Panc1 (cell line): ENCODE results near the gene TENT4B. TPM values are rescaled to one million over a fixed set of nuclear protein-coding genes. Genes with fewer than 3 reads are reported as not detected.

Experiments used
- ATAC-seq: fragments of 200-7000 bp; cut with Tn5 transposase; 2 replicates; pipeline ENCODE4 v1.9.1; 2020; ENCODE audit warnings: mild to moderate bottlenecking, moderate library complexity
- BruUV-seq: library from RNA; stranded (reverse); fragments of 400-500 nt; replicated peaks from 2 replicates; lab custom pipeline; 2021; lab: Mats Ljungman, UMichigan
- CTCF ChIA-PET: fragments of 300-600 bp; sonication (Branson Sonifier 250); formaldehyde crosslinking; loops from one replicate; lab custom pipeline; 2022; ENCODE audit warnings: antibody characterized with exemption; lab: Charles Lee
- POLR2A ChIA-PET: fragments of 300-600 bp; sonication (Branson Sonifier 250); formaldehyde crosslinking; loops from one replicate; lab custom pipeline; 2022; ENCODE audit warnings: antibody characterized with exemption; lab: Charles Lee
- DNase-seq: peaks from one replicate; pipeline ENCODE4 v3.0.0-alpha.2; 2010; ENCODE audit warnings: low read depth, low spot score
- H3K27ac ChIP-seq: 2 replicates; pipeline ENCODE4 v1.5.1; 2011; ENCODE audit warnings: mild to moderate bottlenecking, low read length, inconsistent platforms
- H3K27me3 ChIP-seq: fragments of 200-500 bp; sonication (Bioruptor generic); 2 replicates; pipeline ENCODE4 v1.6.0; 2014; ENCODE audit warnings: low read length, inconsistent platforms; ENCODE audit not compliant: control insufficient read depth, insufficient read depth
- H3K36me3 ChIP-seq: fragments of 200-500 bp; sonication (Bioruptor generic); 2 replicates; pipeline ENCODE4 v1.5.1; 2014; ENCODE audit warnings: inconsistent platforms, mild to moderate bottlenecking, low read length, moderate library complexity; ENCODE audit not compliant: control insufficient read depth, insufficient read depth
- H3K4me1 ChIP-seq: 2 replicates; pipeline ENCODE4 v1.5.1; 2011; ENCODE audit warnings: inconsistent platforms, mild to moderate bottlenecking, low read length, moderate library complexity; ENCODE audit not compliant: control insufficient read depth, insufficient read depth
- H3K4me3 ChIP-seq, 2 experiments: 2 replicates each; pipeline ENCODE4 v1.5.1; 2011 to 2012; ENCODE audit warnings: low read depth in 2 of 2, low read length in 2 of 2, mild to moderate bottlenecking in 2 of 2, inconsistent platforms in 1 of 2, moderate library complexity in 1 of 2
- H3K9me3 ChIP-seq: fragments of 200-500 bp; sonication (Bioruptor generic); 2 replicates; pipeline ENCODE4 v1.5.1; 2014; ENCODE audit warnings: low read depth, mild to moderate bottlenecking, inconsistent platforms, low read length, moderate library complexity; ENCODE audit not compliant: control insufficient read depth, insufficient read depth
- CTCF ChIP-seq: fragments of 450-650 bp; IDR thresholded peaks from 2 replicates; pipeline ENCODE4 v1.5.1; 2017; ENCODE audit warnings: mild to moderate bottlenecking
- POLR2AphosphoS5 ChIP-seq: IDR thresholded peaks from 2 replicates; pipeline ENCODE4 v1.6.1; 2012; ENCODE audit warnings: mild to moderate bottlenecking, low read depth, low read length, moderate library complexity
- REST ChIP-seq, 2 experiments: IDR thresholded peaks; 2 replicates each; pipeline ENCODE4 v1.6.1; 2011 to 2012; ENCODE audit warnings: low read depth in 2 of 2, control low read depth in 1 of 2, low read length in 1 of 2, mild to moderate bottlenecking in 1 of 2, moderate library complexity in 1 of 2; ENCODE audit not compliant: insufficient read depth in 1 of 2
- SIN3A ChIP-seq: IDR thresholded peaks from 2 replicates; pipeline ENCODE4 v1.6.1; 2012; ENCODE audit warnings: low read depth, mild to moderate bottlenecking, low read length, moderate library complexity, borderline replicate concordance; ENCODE audit not compliant: insufficient read depth
- TCF7L2 ChIP-seq: IDR thresholded peaks from 2 replicates; pipeline ENCODE4 v1.6.1; 2011; ENCODE audit warnings: mild to moderate bottlenecking, low read depth, low read length, inconsistent platforms
- in situ Hi-C: cut with HindIII; loops from 2 replicates; pipeline ENCODE4 v1.10.0; 2016; ENCODE audit warnings: low sequenced_read_pairs, low pct_unique_long_range_greater_than_20kb
- intact Hi-C: fragments of 100-400 bp; cut with micrococcal nuclease; formaldehyde crosslinking; loops from one replicate; pipeline ENCODE4 v1.10.0; 2022; ENCODE audit not compliant: unreplicated experiment
- total RNA-seq: library from RNA; stranded (reverse); gene quantifications from one replicate; pipeline ENCODE4 v1.2.1, GENCODE V29; 2021; ENCODE audit not compliant: unreplicated experiment

Gene TENT4B
- total RNA-seq, 1 experiment from 2014 or later: 9.7 TPM

GRCh38 chr16:50273382-50273690 lies 120.2 kb downstream of the TENT4B start:
- ChIA-PET CTCF (no interaction called here), POLR2A (no interaction called here)
- Histone ChIP-seq H3K9me3 (no peaks in the 10 kb centered on the region), H3K4me1 (no peaks in the 10 kb centered on the region; the same call in 1 of the 2 replicates), H3K4me3 (no peak overlapping the region), H3K27ac (no peak overlapping the region), H3K36me3 (no peaks in the 10 kb centered on the region), H3K27me3 (no peaks in the 10 kb centered on the region)
- DNase-seq (no peak), ATAC-seq (no peak)
- no TSS peak for BruUV-seq
- intact Hi-C loops: no loop called here
- in situ Hi-C loops: no loop called here
- no peak for TF ChIP-seq TCF7L2

GRCh38 chr16:50273888-50274325 lies 120.8 kb downstream of the TENT4B start:
- no peaks in the 10 kb centered on the region for H3K9me3 ChIP-seq
- H3K4me3 ChIP-seq: no peak overlapping the region
- intact Hi-C loops (no loop called here), in situ Hi-C loops (no loop called here)
- ChIA-PET POLR2A (no interaction called here), CTCF (interaction anchor here (0.6 kb wide), 1 partner anchor 79 kb away, joined by 3 read pairs; no protein-coding TSS in a partner anchor)
- no TSS peak for BruUV-seq
- ATAC-seq (peak; percentile 17; the same call in 1 of the 2 replicates), DNase-seq (no peak)
- H3K36me3 ChIP-seq: no peaks in the 10 kb centered on the region
- no peaks in the 10 kb centered on the region for H3K27me3 ChIP-seq
- no peaks in the 10 kb centered on the region; the same call in 1 of the 2 replicates for H3K4me1 ChIP-seq
- TF ChIP-seq TCF7L2 (no peak), SIN3A (no peak), REST (IDR thresholded peaks at IDR 0.05; ENCODE audit: insufficient read depth in 1 of 2, low read depth in 2 of 2, low read length in 1 of 2) (no peak), CTCF (no peak), POLR2AphosphoS5 (no peak)
- H3K27ac ChIP-seq: no peak overlapping the region

GRCh38 chr16:50274326-50275097 lies 121.4 kb downstream of the TENT4B start:
- no peak for DNase-seq
- Histone ChIP-seq H3K27me3 (no peaks in the 10 kb centered on the region), H3K4me1 (no peaks in the 10 kb centered on the region; the same call in 1 of the 2 replicates), H3K36me3 (no peaks in the 10 kb centered on the region), H3K27ac (no peak overlapping the region), H3K9me3 (no peaks in the 10 kb centered on the region), H3K4me3 (no peak overlapping the region)
- BruUV-seq: no TSS peak
- in situ Hi-C loops: no loop called here
- ATAC-seq: no peak
- POLR2A ChIA-PET: interaction anchor here (0.5 to 0.6 kb wide), 2 partner anchors 8 to 13 kb away, joined by 3 to 8 read pairs; no protein-coding TSS in a partner anchor
- intact Hi-C loops: no loop called here
- CTCF ChIA-PET: interaction anchor here (0.6 kb wide), 1 partner anchor 79 kb away, joined by 3 read pairs; no protein-coding TSS in a partner anchor
- no peak for TF ChIP-seq REST (IDR thresholded peaks at IDR 0.05; ENCODE audit: insufficient read depth in 1 of 2, low read depth in 2 of 2, low read length in 1 of 2)
- TF ChIP-seq SIN3A: no peak
- TF ChIP-seq TCF7L2: no peak
- no peak for TF ChIP-seq CTCF
- no peak for TF ChIP-seq POLR2AphosphoS5
